DND-41 (cell line): ENCODE data around the gene ANP32E.

ENCODE experiments used
- ATAC-seq: fragments of 200-7000 bp; cut with Tn5 transposase; 3 replicates; pipeline ENCODE4 v1.9.1; 2021; ENCODE audit warnings: low read depth; ENCODE audit not compliant: insufficient read depth
- DNase-seq: peaks from one replicate; pipeline ENCODE4 v3.0.0-alpha.2; 2020
- H2AFZ ChIP-seq: 2 replicates; pipeline ENCODE4 v1.6.0; 2012; ENCODE audit warnings: low read depth, low read length
- H3K27ac ChIP-seq: 2 replicates; pipeline ENCODE4 v1.5.1; 2012; ENCODE audit warnings: low read length, inconsistent platforms
- H3K27me3 ChIP-seq: fragments of 200-600 bp; sonication (generic); 2 replicates; pipeline ENCODE4 v1.6.0; 2012; ENCODE audit warnings: low read length, mild to moderate bottlenecking, inconsistent platforms; ENCODE audit not compliant: insufficient read depth, poor library complexity
- H3K36me3 ChIP-seq: 2 replicates; pipeline ENCODE4 v1.5.1; 2012; ENCODE audit warnings: low read length, inconsistent platforms; ENCODE audit not compliant: insufficient read depth
- H3K4me1 ChIP-seq: 2 replicates; pipeline ENCODE4 v1.5.1; 2012; ENCODE audit warnings: mild to moderate bottlenecking, low read length; ENCODE audit not compliant: insufficient read depth
- H3K4me2 ChIP-seq: 2 replicates; pipeline ENCODE4 v1.6.0; 2012; ENCODE audit warnings: mild to moderate bottlenecking, moderate library complexity, low read length, inconsistent platforms; ENCODE audit not compliant: insufficient read depth
- H3K4me3 ChIP-seq, 2 experiments: fragments of 200-600 bp in 1 of 2; shearing (Covaris generic) in 1 of 2; 2 replicates each; pipeline ENCODE4 v1.5.1; 2012 to 2016; ENCODE audit warnings: inconsistent platforms in 2 of 2, low read length in 2 of 2, mild to moderate bottlenecking in 2 of 2, low read depth in 1 of 2, moderate library complexity in 1 of 2
- H3K79me2 ChIP-seq: 2 replicates; pipeline ENCODE4 v1.6.0; 2012; ENCODE audit warnings: low read length, inconsistent platforms; ENCODE audit not compliant: insufficient read depth
- H3K9ac ChIP-seq: 2 replicates; pipeline ENCODE4 v1.6.0; 2012; ENCODE audit warnings: low read depth, mild to moderate bottlenecking, inconsistent platforms, low read length, moderate library complexity
- H3K9me3 ChIP-seq: 2 replicates; pipeline ENCODE4 v1.5.1; 2012; ENCODE audit warnings: low read length, moderate library complexity, mild to moderate bottlenecking, inconsistent platforms; ENCODE audit not compliant: insufficient read depth, severe bottlenecking
- H4K20me1 ChIP-seq: 2 replicates; pipeline ENCODE4 v1.6.0; 2012; ENCODE audit warnings: low read length; ENCODE audit not compliant: insufficient read depth
- CTCF ChIP-seq: IDR thresholded peaks from 2 replicates; pipeline ENCODE4 v1.5.1; 2012; ENCODE audit warnings: borderline replicate concordance, low read length, moderate library complexity, mild to moderate bottlenecking; ENCODE audit not compliant: poor library complexity, severe bottlenecking; ENCODE audit errors: extremely low read depth
- EZH2 ChIP-seq: IDR thresholded peaks from 3 replicates; pipeline ENCODE4 v1.6.1; 2012; ENCODE audit warnings: borderline replicate concordance, low read depth, mild to moderate bottlenecking, moderate library complexity, low read length, inconsistent platforms; ENCODE audit not compliant: severe bottlenecking

The ANP32E gene

GRCh38 chr1:150273311-150273710 is 37.4 kb upstream of the ANP32E start:
- H3K4me1 ChIP-seq = peaks cover 9% of the 10 kb centered on the region
- no peak overlapping the region for H3K4me3 ChIP-seq
- no peaks in the 10 kb centered on the region for H4K20me1 ChIP-seq
- DNase-seq (no peak), ATAC-seq (no peak)
- H3K27me3 ChIP-seq = no peaks in the 10 kb centered on the region
- no peak overlapping the region for H3K27ac ChIP-seq
- H3K4me2 ChIP-seq = no peak overlapping the region
- no peak overlapping the region for H3K9ac ChIP-seq
- peaks cover 7% of the 10 kb centered on the region for H3K79me2 ChIP-seq
- H3K9me3 ChIP-seq = no peaks in the 10 kb centered on the region
- no peaks in the 10 kb centered on the region; the same call in 1 of the 2 replicates for H3K36me3 ChIP-seq
- H2AFZ ChIP-seq = no peak overlapping the region
- TF ChIP-seq EZH2 = no peak
- no peak for TF ChIP-seq CTCF

GRCh38 chr1:150271291-150271959 is 35.5 kb upstream of the ANP32E start:
- no peak for TF ChIP-seq EZH2
- peaks cover 9% of the 10 kb centered on the region; the same call in 1 of the 2 replicates for H4K20me1 ChIP-seq
- H3K79me2 ChIP-seq = peaks cover 21% of the 10 kb centered on the region
- ATAC-seq (no peak), DNase-seq (no peak)
- H3K4me1 ChIP-seq = peaks cover 22% of the 10 kb centered on the region
- no peak overlapping the region for H2AFZ ChIP-seq
- no peak overlapping the region for H3K27ac ChIP-seq
- no peaks in the 10 kb centered on the region for H3K27me3 ChIP-seq
- peaks cover 14% of the 10 kb centered on the region for H3K36me3 ChIP-seq
- H3K4me2 ChIP-seq = no peak overlapping the region
- no peak overlapping the region for H3K4me3 ChIP-seq
- no peak overlapping the region for H3K9ac ChIP-seq
- no peaks in the 10 kb centered on the region for H3K9me3 ChIP-seq

GRCh38 chr1:150269451-150269850 is 33.5 kb upstream of the ANP32E start:
- TF ChIP-seq CTCF (no peak), EZH2 (no peak)

GRCh38 chr1:150268705-150269403 is 32.9 kb upstream of the ANP32E start, which contains the start of gene APH1A:
Gene APH1A (minus strand): TSS chr1:150269016. CDS start chr1:150268810, 206 bp downstream.
- Histone ChIP-seq H3K4me3 (peak within 1 kb of the TSS; percentile 71 to 80), H3K9ac (peak within 1 kb of the TSS; percentile 81), H2AFZ (peak within 1 kb of the TSS; percentile 83), H4K20me1 (peaks cover 9% of the 10 kb centered on the region; the same call in 1 of the 2 replicates), H3K4me2 (peak within 1 kb of the TSS; percentile 95), H3K36me3 (peaks cover 34% of the 10 kb centered on the region), H3K9me3 (no peaks in the 10 kb centered on the region), H3K27ac (peak within 1 kb of the TSS; percentile 78), H3K27me3 (no peaks in the 10 kb centered on the region), H3K4me1 (peaks cover 22% of the 10 kb centered on the region), H3K79me2 (peaks cover 24% of the 10 kb centered on the region)
- DNase-seq (peak; percentile 97), ATAC-seq (peak; percentile 99)
- TF ChIP-seq EZH2 = no peak
- no peak for TF ChIP-seq CTCF

More at GRCh38 chr1:150269451-150269850, 33.5 kb upstream of the ANP32E start:
- peak overlapping the region; percentile 95 for H3K4me2 ChIP-seq
- H3K9me3 ChIP-seq = no peaks in the 10 kb centered on the region
- DNase-seq = no peak
- H3K27me3 ChIP-seq = no peaks in the 10 kb centered on the region
- H3K4me1 ChIP-seq = peaks cover 22% of the 10 kb centered on the region
- H3K9ac ChIP-seq = peak overlapping the region; percentile 81
- ATAC-seq = no peak
- H3K79me2 ChIP-seq = peaks cover 24% of the 10 kb centered on the region
- H4K20me1 ChIP-seq = peaks cover 9% of the 10 kb centered on the region; the same call in 1 of the 2 replicates
- H3K27ac ChIP-seq = peak overlapping the region; percentile 78
- H3K36me3 ChIP-seq = peaks cover 34% of the 10 kb centered on the region
- H2AFZ ChIP-seq = peak overlapping the region; percentile 83
- peak overlapping the region; percentile 71 to 80; a peak in 3 of 4 replicates for H3K4me3 ChIP-seq
